Activated CD8-positive, alpha-beta T cell treated with anti-CD3 and anti-CD28 coated beads for 36 hours (primary cell): ENCODE results near the gene ILK. TPM values are rescaled to one million over a fixed set of nuclear protein-coding genes. Genes with fewer than 3 reads are reported as not detected.

Experiments used
- ATAC-seq: fragments of 200-7000 bp; cut with Tn5 transposase; one replicate; pipeline ENCODE4 v1.10.0; 2021; ENCODE audit warnings: mild to moderate bottlenecking, moderate library complexity
- CTCF ChIA-PET: fragments of 350-600 bp; sonication (Branson Sonifier 250); formaldehyde crosslinking; loops from one replicate; lab custom pipeline; 2021; ENCODE audit warnings: antibody characterized with exemption; lab: Charles Lee
- POLR2A ChIA-PET: fragments of 350-600 bp; sonication (Branson Sonifier 250); formaldehyde crosslinking; loops from one replicate; lab custom pipeline; 2021; ENCODE audit warnings: antibody characterized with exemption; lab: Charles Lee
- DNase-seq: peaks from one replicate; pipeline ENCODE4 v3.0.0-alpha.2; 2020
- H3K27ac Mint-ChIP-seq: one replicate; pipeline ENCODE4 v1.8.0; 2021; ENCODE audit warnings: mild to moderate bottlenecking, mixed read lengths
- H3K27me3 Mint-ChIP-seq: one replicate; pipeline ENCODE4 v1.8.0; 2021; ENCODE audit warnings: mixed read lengths
- H3K36me3 Mint-ChIP-seq: one replicate; pipeline ENCODE4 v1.8.0; 2021; ENCODE audit warnings: low read depth, mixed read lengths
- H3K4me1 Mint-ChIP-seq: one replicate; pipeline ENCODE4 v1.8.0; 2021; ENCODE audit warnings: low read depth, mixed read lengths
- H3K4me3 Mint-ChIP-seq: one replicate; pipeline ENCODE4 v1.8.0; 2021; ENCODE audit warnings: mild to moderate bottlenecking, moderate library complexity, mixed read lengths
- H3K9me3 Mint-ChIP-seq: one replicate; pipeline ENCODE4 v1.8.0; 2021; ENCODE audit warnings: mixed read lengths
- intact Hi-C: fragments of 100-400 bp; cut with micrococcal nuclease; formaldehyde crosslinking; loops from one replicate; pipeline ENCODE4 v1.10.0; 2022
- total RNA-seq, 2 experiments: library from RNA; stranded (reverse); gene quantifications; one replicate each; pipeline ENCODE4 v1.2.3, GENCODE V29; 2021
- TF ChIP-seq, protein P1 (sequence below): fragments of 200-600 bp; IDR thresholded peaks from one replicate; pipeline ENCODE4 v1.8.0; 2022; ENCODE audit warnings: antibody characterized with exemption, mild to moderate bottlenecking

ILK gene
- total RNA-seq, 2 experiments from 2014 or later: 70.6 to 71.7 TPM

GRCh38 chr11:6557761-6558674 lies 45.6 kb upstream of the ILK start:
- H3K27ac Mint-ChIP-seq: no peak overlapping the region
- DNase-seq: no peak
- ChIA-PET POLR2A (no interaction called here), CTCF (no interaction called here)
- H3K36me3 Mint-ChIP-seq: peaks cover 1% of the 10 kb centered on the region
- TF ChIP-seq, protein P1, sequence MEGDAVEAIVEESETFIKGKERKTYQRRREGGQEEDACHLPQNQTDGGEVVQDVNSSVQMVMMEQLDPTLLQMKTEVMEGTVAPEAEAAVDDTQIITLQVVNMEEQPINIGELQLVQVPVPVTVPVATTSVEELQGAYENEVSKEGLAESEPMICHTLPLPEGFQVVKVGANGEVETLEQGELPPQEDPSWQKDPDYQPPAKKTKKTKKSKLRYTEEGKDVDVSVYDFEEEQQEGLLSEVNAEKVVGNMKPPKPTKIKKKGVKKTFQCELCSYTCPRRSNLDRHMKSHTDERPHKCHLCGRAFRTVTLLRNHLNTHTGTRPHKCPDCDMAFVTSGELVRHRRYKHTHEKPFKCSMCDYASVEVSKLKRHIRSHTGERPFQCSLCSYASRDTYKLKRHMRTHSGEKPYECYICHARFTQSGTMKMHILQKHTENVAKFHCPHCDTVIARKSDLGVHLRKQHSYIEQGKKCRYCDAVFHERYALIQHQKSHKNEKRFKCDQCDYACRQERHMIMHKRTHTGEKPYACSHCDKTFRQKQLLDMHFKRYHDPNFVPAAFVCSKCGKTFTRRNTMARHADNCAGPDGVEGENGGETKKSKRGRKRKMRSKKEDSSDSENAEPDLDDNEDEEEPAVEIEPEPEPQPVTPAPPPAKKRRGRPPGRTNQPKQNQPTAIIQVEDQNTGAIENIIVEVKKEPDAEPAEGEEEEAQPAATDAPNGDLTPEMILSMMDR: no peak
- no peak overlapping the region for H3K4me3 Mint-ChIP-seq
- intact Hi-C loops: no loop called here
- no peaks in the 10 kb centered on the region for H3K27me3 Mint-ChIP-seq
- H3K9me3 Mint-ChIP-seq: no peaks in the 10 kb centered on the region
- no peak for ATAC-seq
- H3K4me1 Mint-ChIP-seq: no peaks in the 10 kb centered on the region

- no peak overlapping the region for H3K4me3 Mint-ChIP-seq
- POLR2A ChIA-PET: interaction anchor here (0.6 kb wide), 1 partner anchor 17 kb away, joined by 3 read pairs; no protein-coding TSS in a partner anchor
- H3K36me3 Mint-ChIP-seq: peaks cover 4% of the 10 kb centered on the region
- no peaks in the 10 kb centered on the region for H3K27me3 Mint-ChIP-seq
- H3K27ac Mint-ChIP-seq: no peak overlapping the region
- CTCF ChIA-PET: no interaction called here
- H3K9me3 Mint-ChIP-seq: no peaks in the 10 kb centered on the region
- intact Hi-C loops: no loop called here
- no peaks in the 10 kb centered on the region for H3K4me1 Mint-ChIP-seq
- TF ChIP-seq, protein P1: no peak
- DNase-seq (no peak), ATAC-seq (no peak)
Measured at GRCh38 chr11:6559369-6559768, 44.2 kb upstream of the ILK start.

GRCh38 chr11:6561288-6561687 lies 42.3 kb upstream of the ILK start:
- intact Hi-C loops: no loop called here
- H3K36me3 Mint-ChIP-seq: peaks cover 4% of the 10 kb centered on the region
- CTCF ChIA-PET: no interaction called here
- H3K27me3 Mint-ChIP-seq: no peaks in the 10 kb centered on the region
- DNase-seq (no peak), ATAC-seq (no peak)
- POLR2A ChIA-PET: interaction anchor here (1.2 kb wide), 1 partner anchor 9 kb away, joined by 3 read pairs; no protein-coding TSS in a partner anchor
- no peaks in the 10 kb centered on the region for H3K4me1 Mint-ChIP-seq
- H3K27ac Mint-ChIP-seq: no peak overlapping the region
- no peak overlapping the region for H3K4me3 Mint-ChIP-seq
- no peaks in the 10 kb centered on the region for H3K9me3 Mint-ChIP-seq
- TF ChIP-seq, protein P1: no peak

- intact Hi-C loops: no loop called here
- Mint-ChIP-seq H3K27ac (no peak overlapping the region), H3K9me3 (no peaks in the 10 kb centered on the region), H3K36me3 (peaks cover 4% of the 10 kb centered on the region), H3K27me3 (no peaks in the 10 kb centered on the region), H3K4me3 (no peak overlapping the region), H3K4me1 (no peaks in the 10 kb centered on the region)
- TF ChIP-seq, protein P1: no peak
- ATAC-seq (no peak), DNase-seq (no peak)
- CTCF ChIA-PET: interaction anchor here (1.0 to 1.9 kb wide), 3 partner anchors 32 to 194 kb away, joined by 3 to 5 read pairs (median 4); no protein-coding TSS in a partner anchor
- POLR2A ChIA-PET: no interaction called here
Measured at GRCh38 chr11:6563121-6563619, 40.4 kb upstream of the ILK start.

GRCh38 chr11:6563667-6564066 lies 39.9 kb upstream of the ILK start:
- Mint-ChIP-seq H3K9me3 (no peaks in the 10 kb centered on the region), H3K4me1 (no peaks in the 10 kb centered on the region), H3K4me3 (no peak overlapping the region), H3K36me3 (peaks cover 4% of the 10 kb centered on the region), H3K27ac (no peak overlapping the region), H3K27me3 (no peaks in the 10 kb centered on the region)
- DNase-seq (no peak), ATAC-seq (no peak)
- POLR2A ChIA-PET: no interaction called here
- intact Hi-C loops: no loop called here
- CTCF ChIA-PET: interaction anchor here (1.0 to 1.9 kb wide), 3 partner anchors 33 to 194 kb away, joined by 3 to 5 read pairs (median 4); no protein-coding TSS in a partner anchor
- TF ChIP-seq, protein P1: no peak
